GM19452 (cell line): ENCODE results near the gene RCE1.

ENCODE experiments used
- ATAC-seq: cut with Tn5 transposase; IDR thresholded peaks from one replicate; pipeline ENCODE4 v1.9.1; 2021; ENCODE audit not compliant: unreplicated experiment

The RCE1 gene

GRCh38 chr11:66844496-66845142, 1.4 kb downstream of the RCE1 start:
- ATAC-seq: no peak

GRCh38 chr11:66845143-66845875, 2.1 kb downstream of the RCE1 start:
- no peak for ATAC-seq

GRCh38 chr11:66845876-66846212, 2.6 kb downstream of the RCE1 start:
- ATAC-seq: no peak

GRCh38 chr11:66846671-66847091, 3.4 kb downstream of the RCE1 start:
- ATAC-seq: no peak

- no peak for ATAC-seq
Observed at GRCh38 chr11:66847461-66848232, 4.4 kb downstream of the RCE1 start.

GRCh38 chr11:66848671-66849500, 5.6 kb downstream of the RCE1 start:
- no peak for ATAC-seq

GRCh38 chr11:66849501-66850234, 6.4 kb downstream of the RCE1 start:
- no peak for ATAC-seq

GRCh38 chr11:66850235-66850587, 7.0 kb downstream of the RCE1 start:
- no peak for ATAC-seq

- ATAC-seq: no peak
Observed at GRCh38 chr11:66850588-66851238, 7.5 kb downstream of the RCE1 start.

GRCh38 chr11:66851239-66851596, 8.0 kb downstream of the RCE1 start:
- ATAC-seq: no peak

- ATAC-seq: no peak
Observed at GRCh38 chr11:66851698-66852465, 8.6 kb downstream of the RCE1 start.

GRCh38 chr11:66852466-66853241, 9.4 kb downstream of the RCE1 start:
- no peak for ATAC-seq

GRCh38 chr11:66853242-66854229, 10.3 kb downstream of the RCE1 start:
- no peak for ATAC-seq

- ATAC-seq: no peak
Observed at GRCh38 chr11:66854231-66854661, 11.0 kb downstream of the RCE1 start.

GRCh38 chr11:66854729-66855211, 11.5 kb downstream of the RCE1 start:
- no peak for ATAC-seq

GRCh38 chr11:66855574-66856495, 12.6 kb downstream of the RCE1 start:
- ATAC-seq: peak; percentile 57
